GM19438 (cell line): ENCODE results near the gene MRPS18A.

Source experiments
- ATAC-seq: cut with Tn5 transposase; IDR thresholded peaks from one replicate; pipeline ENCODE4 v1.9.1; 2021; ENCODE audit warnings: low read depth; ENCODE audit not compliant: unreplicated experiment

MRPS18A gene

DNA sequence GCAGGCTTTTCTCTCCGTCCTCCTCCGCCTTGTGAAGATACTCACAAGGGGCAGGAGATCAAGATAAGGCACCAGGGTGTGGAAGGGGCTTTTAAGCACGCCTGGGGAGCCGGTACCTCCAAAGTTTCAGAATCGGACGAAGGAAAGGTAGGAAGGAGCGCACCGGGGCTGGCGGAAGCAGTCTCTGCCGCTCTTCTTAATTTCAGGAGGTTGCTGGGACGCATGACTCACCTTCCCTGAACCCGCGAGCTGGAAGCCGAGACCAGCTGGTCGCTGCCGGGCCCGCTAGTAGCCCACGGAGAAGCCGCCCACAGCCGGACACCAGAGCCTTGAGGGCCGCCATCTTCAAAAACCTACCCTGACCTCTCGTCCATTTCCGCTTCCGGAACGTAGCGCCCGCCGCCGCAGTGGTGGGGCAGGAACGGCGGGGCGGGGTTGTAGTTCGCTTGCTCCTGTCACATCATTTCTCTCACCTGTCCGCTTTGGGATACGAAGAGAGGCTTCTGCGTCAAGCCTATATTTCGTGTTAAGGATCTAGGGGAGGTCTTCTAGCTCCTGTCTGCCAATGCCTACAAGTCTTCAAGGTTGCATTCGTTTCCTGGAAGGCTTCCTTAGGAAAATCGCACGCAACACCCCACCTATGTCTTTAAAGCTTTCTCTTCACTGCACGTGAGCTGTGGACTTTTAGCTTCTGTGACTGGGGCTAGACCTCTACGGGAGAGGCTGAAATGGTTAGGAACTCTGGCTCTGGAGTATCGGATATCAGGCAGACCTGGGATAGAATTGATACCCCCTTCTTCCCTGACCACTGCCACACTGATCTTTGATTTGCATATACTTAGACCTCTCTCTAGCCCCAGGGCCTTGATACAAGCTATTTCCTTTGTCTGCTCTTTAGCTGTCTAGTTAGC lies at the start of gene MRPS18A:
MRPS18A (minus strand) TSS at position 355 of the 911 bp plus-strand sequence; CDS start at position 343, 12 bp downstream.
- ATAC-seq: peak; percentile 90

- ATAC-seq: no peak
These were observed 49.3 kb upstream of the MRPS18A start for GRCh38 chr6:43736844-43737243.

- no peak for ATAC-seq
These were observed 48.7 kb upstream of the MRPS18A start for GRCh38 chr6:43736211-43736786.

DNA sequence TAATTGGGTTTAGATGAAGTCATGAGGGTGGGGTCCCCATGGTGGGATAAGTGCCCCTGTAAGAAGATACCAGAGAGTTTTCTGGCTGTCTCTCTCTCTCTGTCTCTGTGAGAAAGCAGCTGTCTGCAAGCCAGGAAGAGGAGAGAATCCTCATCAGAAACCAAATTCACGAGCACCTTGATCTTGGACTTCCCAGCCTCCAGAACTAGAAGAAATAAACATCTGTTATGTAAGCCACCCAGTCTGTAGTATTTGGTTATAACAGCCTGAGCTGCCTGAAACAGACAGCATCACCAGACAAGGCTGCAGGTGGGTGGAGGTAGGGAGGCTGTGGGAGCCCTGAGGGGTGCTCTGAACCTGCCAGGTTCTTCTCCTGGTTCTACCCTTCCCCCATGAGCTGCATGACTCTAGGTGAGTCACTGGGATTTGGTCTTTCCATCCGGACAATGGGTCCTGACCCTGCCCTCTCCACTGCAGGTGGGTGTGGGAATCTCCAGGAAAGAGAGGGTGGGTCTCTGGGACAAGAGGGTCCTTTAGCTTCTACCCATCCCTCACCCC lies 48.1 kb upstream of the MRPS18A start:
- ATAC-seq: no peak

- no peak for ATAC-seq
These were observed 46.7 kb upstream of the MRPS18A start for GRCh38 chr6:43734294-43734665.

- peak; percentile 82 for ATAC-seq
These were observed 46.1 kb upstream of the MRPS18A start for GRCh38 chr6:43733471-43734293.

DNA sequence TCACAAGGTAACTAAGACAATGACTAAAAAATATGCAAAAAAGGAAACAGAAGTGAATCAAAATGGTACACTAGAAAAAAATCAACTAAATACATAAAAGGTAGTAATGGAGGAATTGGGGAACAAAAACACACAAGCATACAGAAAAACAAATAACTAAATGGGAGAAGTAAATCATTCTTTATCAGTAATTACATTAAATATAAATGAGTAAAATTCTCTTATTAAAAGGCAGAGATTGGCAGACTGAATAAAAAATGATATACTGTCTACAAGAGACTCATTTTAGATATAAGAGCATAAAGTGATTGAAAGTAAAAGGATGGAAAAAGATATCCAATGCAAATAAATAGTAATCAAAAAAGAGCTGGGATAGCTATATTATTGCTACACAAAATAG lies 43.0 kb upstream of the MRPS18A start:
- ATAC-seq: no peak

- no peak for ATAC-seq
These were observed 41.9 kb upstream of the MRPS18A start for GRCh38 chr6:43729537-43729936.

- ATAC-seq: no peak
These were observed 41.0 kb upstream of the MRPS18A start for GRCh38 chr6:43728586-43728985.

GRCh38 chr6:43727634-43728033 lies 40.0 kb upstream of the MRPS18A start:
- ATAC-seq: no peak

DNA sequence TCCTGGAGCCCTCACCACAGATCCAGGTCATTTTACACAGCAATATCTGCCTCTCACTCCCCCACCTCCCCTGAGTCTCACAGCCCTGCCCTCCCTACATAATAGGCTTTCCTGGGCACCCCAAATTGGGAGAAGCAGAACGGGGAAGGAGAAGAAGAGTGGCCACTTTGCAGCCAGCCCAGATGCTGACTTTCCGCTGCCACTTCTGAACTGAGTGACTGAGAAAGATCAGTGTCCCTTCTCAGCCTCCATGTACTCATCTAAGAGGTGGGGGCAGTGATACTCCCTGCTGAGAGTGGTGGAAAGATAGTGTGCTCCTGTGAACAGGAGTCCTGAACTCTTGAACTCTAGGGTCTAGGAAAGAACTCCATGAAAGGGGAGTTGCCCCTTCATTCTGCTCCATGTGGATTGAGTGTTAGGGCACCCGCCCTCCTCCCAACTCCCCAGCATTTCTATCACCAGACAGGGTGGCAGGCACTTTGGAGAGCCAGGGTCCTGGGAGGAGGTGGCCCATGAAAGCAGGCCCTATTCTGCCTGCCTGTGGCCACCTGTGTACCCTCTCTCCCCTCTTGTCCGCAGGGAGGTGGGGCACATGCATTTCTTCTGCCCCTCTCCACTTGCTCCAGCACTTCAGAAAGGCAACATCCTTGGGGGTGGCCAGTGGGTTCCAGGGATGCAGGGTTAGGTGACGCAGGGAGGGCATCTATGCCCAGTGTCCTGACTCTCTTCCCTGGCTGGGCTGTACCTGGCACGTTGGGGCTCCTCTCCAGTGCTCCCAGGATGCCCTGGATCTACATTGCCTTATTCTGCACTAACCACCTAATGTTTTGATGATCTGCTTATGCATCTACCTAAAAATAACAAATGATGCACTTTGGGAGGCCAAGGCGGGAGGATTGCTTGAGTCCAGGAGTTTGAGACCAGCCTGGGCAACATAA lies 38.3 kb upstream of the MRPS18A start:
- no peak for ATAC-seq

- ATAC-seq: peak; percentile 75
These were observed 37.5 kb upstream of the MRPS18A start for GRCh38 chr6:43724914-43725642.

DNA sequence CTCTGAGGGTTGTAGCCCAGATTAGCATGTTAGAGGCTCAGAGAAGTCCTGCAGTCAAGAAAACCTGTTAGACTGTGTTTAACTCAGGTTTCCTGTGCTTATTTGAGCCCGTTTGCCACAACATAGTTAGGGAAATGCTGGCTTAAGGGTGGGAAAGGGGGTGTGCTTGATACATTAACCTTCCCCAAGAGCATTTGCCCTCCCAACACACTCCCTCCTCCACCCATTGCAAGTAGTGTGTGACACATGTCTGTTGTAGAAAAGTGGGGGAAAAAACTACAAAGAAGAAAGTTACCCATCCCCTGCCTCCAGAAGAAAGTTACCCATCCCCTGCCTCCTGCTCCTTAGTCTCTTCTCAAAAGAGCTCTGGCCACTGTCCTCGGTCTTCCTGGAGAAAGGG lies 36.8 kb upstream of the MRPS18A start:
- no peak for ATAC-seq

DNA sequence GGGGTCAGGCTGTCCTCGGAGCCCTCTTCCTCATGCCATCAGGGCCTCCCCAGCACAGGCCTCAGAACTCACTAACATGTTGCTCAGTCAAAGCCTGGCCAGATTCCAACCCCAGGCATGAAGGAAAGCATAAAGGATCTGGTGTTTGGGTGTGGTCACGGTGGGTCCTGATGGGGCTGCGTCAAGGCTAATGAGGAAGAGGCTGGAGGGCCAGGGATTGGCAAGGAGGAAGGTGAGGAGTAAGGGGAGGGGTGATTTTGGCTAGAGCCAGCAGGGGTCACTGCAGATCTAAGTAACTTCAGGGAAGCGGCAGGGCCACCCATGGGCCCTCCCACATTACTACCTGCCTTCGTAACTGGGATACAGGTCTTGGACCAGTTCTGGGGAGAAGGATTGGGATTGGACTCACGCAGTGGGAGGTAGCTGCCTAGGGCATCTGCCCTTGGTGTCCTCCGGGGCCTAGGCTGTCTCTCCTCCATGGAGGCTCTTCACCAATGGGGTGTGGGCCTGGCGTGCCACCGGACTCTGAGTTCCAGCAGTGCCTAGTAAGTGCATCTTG lies 36.2 kb upstream of the MRPS18A start:
- peak; percentile 59 for ATAC-seq

GRCh38 chr6:43722920-43723545 lies 35.4 kb upstream of the MRPS18A start:
- no peak for ATAC-seq

- ATAC-seq: no peak
These were observed 33.4 kb upstream of the MRPS18A start for GRCh38 chr6:43720999-43721398.

GRCh38 chr6:43719511-43719910 lies 31.9 kb upstream of the MRPS18A start:
- no peak for ATAC-seq

- no peak for ATAC-seq
These were observed 31.0 kb upstream of the MRPS18A start for GRCh38 chr6:43718387-43719105.
